B cell (primary cell): ENCODE measurements around the gene PGF.

Source experiments
- EZH2 ChIP-seq: IDR thresholded peaks from 2 replicates; pipeline ENCODE4 v1.6.1; 2012; ENCODE audit warnings: borderline replicate concordance, low read depth, mild to moderate bottlenecking, moderate library complexity, low read length; ENCODE audit not compliant: insufficient read depth, poor library complexity, severe bottlenecking
- TF ChIP-seq, protein P1 (sequence below): fragments of 200-600 bp; IDR thresholded peaks from one replicate; pipeline ENCODE4 v1.8.0; 2022; ENCODE audit warnings: antibody characterized with exemption, mild to moderate bottlenecking

DNA sequence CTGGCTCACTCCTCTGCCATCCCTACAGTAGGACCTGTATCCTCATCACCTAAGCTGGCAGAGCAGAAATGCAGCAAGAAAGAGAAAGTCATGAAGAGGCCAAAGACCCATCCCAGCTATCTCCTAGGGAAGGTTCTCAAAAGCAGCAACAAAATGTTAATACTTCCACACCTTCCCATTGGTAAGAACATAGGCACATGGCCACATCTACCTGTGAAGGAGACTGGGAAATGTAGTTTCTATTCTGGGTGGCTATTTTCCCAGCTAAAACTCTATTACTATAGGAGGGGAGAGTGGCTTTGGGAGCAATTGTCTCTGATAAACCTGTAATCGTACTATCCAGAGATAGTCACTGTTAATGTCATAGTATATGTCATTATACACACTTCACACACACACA, 33.6 kb upstream of the PGF start:
- TF ChIP-seq, protein P1, sequence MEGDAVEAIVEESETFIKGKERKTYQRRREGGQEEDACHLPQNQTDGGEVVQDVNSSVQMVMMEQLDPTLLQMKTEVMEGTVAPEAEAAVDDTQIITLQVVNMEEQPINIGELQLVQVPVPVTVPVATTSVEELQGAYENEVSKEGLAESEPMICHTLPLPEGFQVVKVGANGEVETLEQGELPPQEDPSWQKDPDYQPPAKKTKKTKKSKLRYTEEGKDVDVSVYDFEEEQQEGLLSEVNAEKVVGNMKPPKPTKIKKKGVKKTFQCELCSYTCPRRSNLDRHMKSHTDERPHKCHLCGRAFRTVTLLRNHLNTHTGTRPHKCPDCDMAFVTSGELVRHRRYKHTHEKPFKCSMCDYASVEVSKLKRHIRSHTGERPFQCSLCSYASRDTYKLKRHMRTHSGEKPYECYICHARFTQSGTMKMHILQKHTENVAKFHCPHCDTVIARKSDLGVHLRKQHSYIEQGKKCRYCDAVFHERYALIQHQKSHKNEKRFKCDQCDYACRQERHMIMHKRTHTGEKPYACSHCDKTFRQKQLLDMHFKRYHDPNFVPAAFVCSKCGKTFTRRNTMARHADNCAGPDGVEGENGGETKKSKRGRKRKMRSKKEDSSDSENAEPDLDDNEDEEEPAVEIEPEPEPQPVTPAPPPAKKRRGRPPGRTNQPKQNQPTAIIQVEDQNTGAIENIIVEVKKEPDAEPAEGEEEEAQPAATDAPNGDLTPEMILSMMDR = no peak
- no peak for TF ChIP-seq EZH2
